Osteoblast (primary cell): ENCODE measurements around the gene RGL4. TPM values are rescaled to one million over a fixed set of nuclear protein-coding genes. Genes with fewer than 3 reads are reported as not detected.

ENCODE experiments used
- DNase-seq: peaks from one replicate; pipeline ENCODE4 v3.0.0; 2011; ENCODE audit warnings: low spot score, mixed read lengths; ENCODE audit not compliant: insufficient read length; ENCODE audit errors: missing footprints
- H2AFZ ChIP-seq: 2 replicates; pipeline ENCODE4 v1.6.0; 2011; ENCODE audit warnings: mild to moderate bottlenecking, low read length
- H3K27ac ChIP-seq: 2 replicates; pipeline ENCODE4 v1.5.1; 2011; ENCODE audit warnings: mild to moderate bottlenecking, low read depth, low read length, moderate library complexity
- H3K27me3 ChIP-seq: 2 replicates; pipeline ENCODE4 v1.6.0; 2012; ENCODE audit warnings: mild to moderate bottlenecking, control low read depth, inconsistent platforms, low read length, moderate library complexity; ENCODE audit not compliant: insufficient read depth
- H3K36me3 ChIP-seq: 2 replicates; pipeline ENCODE4 v1.5.1; 2011; ENCODE audit warnings: mild to moderate bottlenecking, low read length, control low read depth, moderate library complexity; ENCODE audit not compliant: insufficient read depth
- H3K4me1 ChIP-seq: 2 replicates; pipeline ENCODE4 v1.5.1; 2011; ENCODE audit warnings: mild to moderate bottlenecking, low read length, control low read depth, moderate library complexity; ENCODE audit not compliant: insufficient read depth
- H3K4me2 ChIP-seq: 2 replicates; pipeline ENCODE4 v1.6.0; 2011; ENCODE audit warnings: mild to moderate bottlenecking, low read length; ENCODE audit not compliant: insufficient read depth
- H3K4me3 ChIP-seq: fragments of 200-600 bp; sonication (generic); 3 replicates; pipeline ENCODE4 v1.5.1; 2012; ENCODE audit warnings: mild to moderate bottlenecking, low read length, inconsistent platforms; ENCODE audit not compliant: insufficient read depth
- H3K79me2 ChIP-seq: 2 replicates; pipeline ENCODE4 v1.6.0; 2012; ENCODE audit warnings: mild to moderate bottlenecking, low read length, control low read depth, inconsistent platforms; ENCODE audit not compliant: insufficient read depth
- H3K9me3 ChIP-seq: 2 replicates; pipeline ENCODE4 v1.5.1; 2011; ENCODE audit warnings: low read depth, low read length, control low read depth
- H4K20me1 ChIP-seq: 2 replicates; pipeline ENCODE4 v1.6.0; 2012; ENCODE audit warnings: mild to moderate bottlenecking, low read length, control low read depth; ENCODE audit not compliant: insufficient read depth
- CTCF ChIP-seq: IDR thresholded peaks from 2 replicates; pipeline ENCODE4 v1.5.1; 2011; ENCODE audit warnings: mild to moderate bottlenecking, low read depth, low read length, moderate library complexity; ENCODE audit errors: extremely low read depth
- total RNA-seq: library from RNA; depleted of rRNA; stranded (reverse); fragments of >200 nt; gene quantifications from 2 replicates; pipeline ENCODE4 v1.2.3, GENCODE V29; 2012

Gene RGL4
- total RNA-seq, 1 donor = not detected

- TF ChIP-seq CTCF = no peak
- H3K4me2 ChIP-seq = no peak overlapping the region
- no peak for DNase-seq
These were observed 5.5 kb upstream of the RGL4 start for GRCh38 chr22:23685205-23685784.

DNA sequence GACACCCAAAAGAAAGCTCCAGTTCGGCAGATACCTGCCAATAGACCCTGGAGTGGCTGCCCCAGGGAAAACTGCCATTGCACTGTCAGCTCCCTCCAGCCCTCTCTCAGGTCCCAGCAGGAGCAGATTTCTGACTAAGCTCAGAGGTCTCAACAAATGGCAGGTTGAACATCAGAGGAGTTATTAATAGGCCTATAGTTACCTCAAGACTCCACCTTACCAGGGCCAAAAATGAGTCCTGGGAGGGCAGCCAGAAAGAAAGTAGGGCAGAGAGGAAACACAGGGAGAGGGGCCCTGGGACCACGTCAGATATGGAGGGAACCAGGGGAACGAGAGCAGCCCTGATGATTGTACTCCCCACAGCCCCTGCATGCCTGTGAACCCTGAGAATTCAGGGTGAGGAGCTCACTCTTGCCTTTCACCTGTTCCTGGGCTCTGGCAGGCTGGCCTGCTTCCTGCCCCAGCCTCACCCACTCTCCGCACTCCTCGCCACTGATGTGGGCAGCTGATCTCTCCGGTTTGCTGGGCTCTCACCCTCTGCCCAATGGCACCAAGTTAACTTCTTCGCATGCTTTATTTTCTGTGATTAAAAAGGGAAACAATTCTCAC is 4.3 kb upstream of the RGL4 start:
- Histone ChIP-seq H2AFZ (no peak overlapping the region), H3K27ac (no peak overlapping the region), H3K36me3 (no peaks in the 10 kb centered on the region), H3K27me3 (no peaks in the 10 kb centered on the region), H3K4me1 (no peaks in the 10 kb centered on the region), H4K20me1 (peaks cover 2% of the 10 kb centered on the region), H3K4me3 (no peak overlapping the region), H3K4me2 (no peak overlapping the region), H3K9me3 (no peaks in the 10 kb centered on the region), H3K79me2 (no peaks in the 10 kb centered on the region)
- no peak for TF ChIP-seq CTCF
- no peak for DNase-seq

More at GRCh38 chr22:23685205-23685784, 5.5 kb upstream of the RGL4 start:
- Histone ChIP-seq H3K4me1 (no peaks in the 10 kb centered on the region), H4K20me1 (peaks cover 2% of the 10 kb centered on the region), H3K4me3 (no peak overlapping the region), H3K9me3 (no peaks in the 10 kb centered on the region), H3K27ac (no peak overlapping the region), H3K79me2 (no peaks in the 10 kb centered on the region), H2AFZ (no peak overlapping the region), H3K27me3 (no peaks in the 10 kb centered on the region), H3K36me3 (no peaks in the 10 kb centered on the region)

DNA sequence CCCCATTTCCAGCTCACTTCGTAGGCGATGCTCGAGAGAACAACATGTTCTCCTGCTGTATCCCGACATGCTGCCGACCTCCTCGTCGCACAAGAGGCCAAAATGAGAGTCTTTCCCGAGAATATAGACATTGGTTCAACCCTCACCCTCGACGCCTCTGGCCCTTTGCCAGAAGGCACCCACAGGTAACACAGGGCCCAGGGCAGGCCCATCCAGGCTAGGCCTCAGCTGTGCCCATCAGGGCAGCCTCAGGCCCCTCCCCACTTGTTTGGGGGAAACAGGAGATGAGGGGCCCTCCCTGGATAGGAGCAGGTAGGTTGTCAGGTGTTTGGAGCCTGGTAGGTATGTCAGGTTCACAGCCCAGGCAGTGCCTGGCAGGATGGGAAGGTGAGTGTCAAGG is 2.7 kb upstream of the RGL4 start:
- Histone ChIP-seq H3K4me2 (no peak overlapping the region), H2AFZ (no peak overlapping the region), H3K27me3 (no peaks in the 10 kb centered on the region), H3K36me3 (no peaks in the 10 kb centered on the region), H3K9me3 (no peaks in the 10 kb centered on the region), H3K79me2 (no peaks in the 10 kb centered on the region), H3K4me3 (no peak overlapping the region), H3K27ac (no peak overlapping the region), H3K4me1 (no peaks in the 10 kb centered on the region), H4K20me1 (peaks cover 2% of the 10 kb centered on the region)
- no peak for DNase-seq
- no peak for TF ChIP-seq CTCF

- Histone ChIP-seq H3K4me1 (no peaks in the 10 kb centered on the region), H3K27me3 (no peaks in the 10 kb centered on the region), H3K27ac (no peak overlapping the region), H2AFZ (no peak overlapping the region), H4K20me1 (peaks cover 2% of the 10 kb centered on the region), H3K9me3 (no peaks in the 10 kb centered on the region), H3K4me3 (no peak overlapping the region), H3K79me2 (no peaks in the 10 kb centered on the region), H3K4me2 (no peak overlapping the region), H3K36me3 (no peaks in the 10 kb centered on the region)
- no peak for TF ChIP-seq CTCF
- no peak for DNase-seq
These were observed 2.2 kb upstream of the RGL4 start for GRCh38 chr22:23688571-23688970.
